ENCODE data around the gene TSC22D1.

GRCh38 chr13:44417876-44418275, 158.3 kb downstream of the TSC22D1 start:
- TF ChIP-seq CTCF (conservative IDR thresholded peaks at IDR 0.05; ENCODE audit: low read length) (no peak), EZH2phosphoT487 (IDR thresholded peaks at IDR 0.05; ENCODE audit: borderline replicate concordance, low read depth, low read length) (no peak)
